ENCODE measurements around the gene LMAN2.

- TF ChIP-seq CTCF (IDR thresholded peaks at IDR 0.05) = no peak
- no peak for TF ChIP-seq POLR2A (IDR thresholded peaks at IDR 0.05)
Measured at GRCh38 chr5:177310332-177310731, 41.1 kb downstream of the LMAN2 start.
